ENCODE results near the gene SLC16A11. TPM values are rescaled to one million over a fixed set of nuclear protein-coding genes. Genes with fewer than 3 reads are reported as not detected.
A peak's percentile ranks its signal among the peaks of the same experiment; 100 is the strongest.

Gene SLC16A11
- polyA plus RNA-seq, 4 donors: 0.41 to 0.67 (median 0.59) TPM

DNA sequence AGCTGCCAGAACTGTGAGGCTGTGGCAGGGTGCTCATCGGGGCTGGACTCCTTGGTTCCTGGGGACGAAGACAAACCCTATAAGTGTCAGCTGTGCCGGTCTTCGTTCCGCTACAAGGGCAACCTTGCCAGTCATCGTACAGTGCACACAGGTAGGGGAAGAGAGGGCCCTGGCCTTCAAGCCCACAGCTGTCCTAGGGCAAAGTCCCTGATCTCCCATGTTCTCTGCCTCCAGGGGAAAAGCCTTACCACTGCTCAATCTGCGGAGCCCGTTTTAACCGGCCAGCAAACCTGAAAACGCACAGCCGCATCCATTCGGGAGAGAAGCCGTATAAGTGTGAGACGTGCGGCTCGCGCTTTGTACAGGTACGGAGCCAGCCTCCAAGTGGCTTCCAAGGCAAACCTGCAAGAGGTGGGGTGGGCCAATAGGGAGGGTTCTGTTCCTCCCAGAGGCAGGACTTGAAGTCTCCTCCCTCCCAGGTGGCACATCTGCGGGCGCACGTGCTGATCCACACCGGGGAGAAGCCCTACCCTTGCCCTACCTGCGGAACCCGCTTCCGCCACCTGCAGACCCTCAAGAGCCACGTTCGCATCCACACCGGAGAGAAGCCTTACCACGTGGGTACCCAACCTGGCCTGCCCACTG, 17.3 kb downstream of the SLC16A11 start:
- DNase-seq (ENCODE audit: low read depth in 4 of 4, low spot score in 3 of 4): no peak

DNA sequence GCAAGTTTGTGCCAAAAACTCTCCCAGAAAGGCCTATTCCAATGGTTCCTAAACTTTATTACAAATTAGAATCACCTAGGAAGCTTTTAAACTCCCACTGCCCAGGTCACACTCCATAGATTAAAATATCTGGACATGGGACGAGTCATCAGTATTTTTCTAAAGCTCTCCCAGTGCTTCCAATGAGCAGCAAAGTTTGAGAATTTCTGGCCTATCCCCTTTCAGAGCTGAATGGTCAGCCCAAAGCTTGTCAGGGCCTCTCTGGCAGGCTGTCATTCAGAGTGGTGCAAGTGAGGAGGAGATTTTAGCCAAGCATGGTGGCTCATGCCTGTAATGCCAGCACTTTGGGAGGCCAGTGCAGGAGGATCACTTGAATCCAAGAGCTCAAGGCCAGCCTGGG, 18.6 kb downstream of the SLC16A11 start:
- DNase-seq (ENCODE audit: low read depth in 4 of 4, low spot score in 3 of 4): no peak

DNA sequence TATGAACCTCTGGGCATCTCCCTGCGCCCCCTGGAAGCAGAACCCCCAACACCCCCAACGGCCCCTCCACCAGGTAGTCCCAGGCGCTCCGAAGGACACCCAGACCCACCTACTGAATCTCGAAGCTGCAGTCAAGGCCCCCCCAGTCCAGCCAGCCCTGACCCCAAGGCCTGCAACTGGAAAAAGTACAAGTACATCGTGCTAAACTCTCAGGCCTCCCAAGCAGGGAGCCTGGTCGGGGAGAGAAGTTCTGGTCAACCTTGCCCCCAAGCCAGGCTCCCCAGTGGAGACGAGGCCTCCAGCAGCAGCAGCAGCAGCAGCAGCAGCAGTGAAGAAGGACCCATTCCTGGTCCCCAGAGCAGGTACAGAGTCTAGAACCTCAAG, 19.5 kb downstream of the SLC16A11 start:
- no peak for DNase-seq (ENCODE audit: low read depth in 4 of 4, low spot score in 3 of 4)

GRCh38 chr17:7023576-7024401, 20.1 kb downstream of the SLC16A11 start:
- no peak for DNase-seq (ENCODE audit: low read depth in 4 of 4, low spot score in 3 of 4)

GRCh38 chr17:7022781-7023571, 20.9 kb downstream of the SLC16A11 start, which contains the start of gene BCL6B:
Gene BCL6B, plus strand, starts transcription at chr17:7023050. Its CDS starts 622 bp downstream, at chr17:7023672.
- DNase-seq (ENCODE audit: low read depth in 4 of 4, low spot score in 3 of 4): no peak

- DNase-seq (ENCODE audit: low read depth in 4 of 4, low spot score in 3 of 4): no peak
Measured at GRCh38 chr17:7021993-7022778, 21.7 kb downstream of the SLC16A11 start.

DNA sequence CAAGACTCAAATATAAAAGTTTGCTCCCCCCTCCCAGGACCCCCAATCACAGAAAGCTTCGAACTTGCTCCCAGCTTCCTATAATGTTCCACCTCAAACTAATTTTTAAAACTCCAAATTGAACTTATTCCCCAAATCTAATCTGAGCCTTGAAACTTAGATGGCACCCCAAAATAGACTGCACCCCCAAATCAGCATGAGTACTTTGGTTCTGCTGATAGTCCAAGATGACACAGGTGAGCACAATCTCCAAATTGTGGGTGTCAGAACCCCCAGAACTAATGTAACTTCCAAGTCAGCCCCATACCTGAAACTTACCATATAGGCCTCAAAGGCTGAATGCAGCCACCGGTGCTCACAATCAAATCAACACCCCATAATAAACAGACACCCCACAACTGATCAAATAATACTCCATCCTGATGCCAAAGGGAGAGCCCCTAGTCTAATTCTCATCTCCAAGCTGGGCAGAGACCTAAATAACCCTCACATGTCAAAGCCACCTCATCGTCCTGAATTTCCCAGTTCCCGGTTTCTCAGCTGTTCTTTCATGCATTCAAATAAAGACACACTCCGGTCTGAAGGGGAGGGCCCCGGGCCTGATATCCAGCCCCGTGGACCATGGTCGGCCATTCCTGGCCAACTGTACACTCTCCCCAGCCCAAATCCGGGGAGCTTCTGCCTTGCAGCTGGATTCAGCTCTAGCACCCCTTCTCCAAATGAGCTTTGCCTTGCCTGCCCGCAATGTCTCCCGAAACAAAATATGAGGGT, 22.8 kb downstream of the SLC16A11 start:
- no peak for DNase-seq (ENCODE audit: low read depth in 4 of 4, low spot score in 3 of 4)

DNA sequence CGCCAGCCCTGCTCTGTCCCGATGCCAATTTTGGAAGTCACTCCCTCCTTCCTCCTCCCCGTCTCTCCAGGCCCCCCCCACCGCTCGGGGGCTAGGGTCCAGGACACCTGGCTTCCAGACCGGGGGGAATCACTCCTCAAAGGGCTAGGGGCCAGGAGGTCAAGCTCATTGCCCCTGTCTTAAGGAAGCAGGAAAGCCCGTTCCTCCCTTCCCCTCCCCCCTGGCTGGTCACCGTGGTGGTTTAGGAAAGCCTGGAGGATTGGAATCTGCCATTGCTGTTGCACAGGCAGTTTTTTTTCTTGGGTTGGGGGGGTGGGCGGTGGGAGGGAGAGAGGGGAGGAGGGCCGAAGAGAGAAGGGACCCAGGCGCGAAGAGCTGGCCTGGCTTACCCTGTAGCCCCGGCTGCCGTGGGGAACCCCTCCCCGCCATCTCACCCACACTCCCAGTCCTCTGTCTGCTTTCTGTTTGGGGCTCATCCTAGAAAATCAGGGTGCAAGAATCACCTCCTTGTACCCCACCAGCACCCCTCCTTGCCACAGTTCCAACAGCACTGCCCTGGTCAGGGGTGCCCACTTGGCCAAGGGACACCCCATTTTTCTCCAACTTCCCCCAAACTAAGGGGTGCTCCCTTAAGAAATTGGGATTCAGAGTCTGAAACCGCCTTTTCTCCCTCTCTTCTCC, 23.9 kb downstream of the SLC16A11 start:
- DNase-seq (ENCODE audit: low read depth in 4 of 4, low spot score in 3 of 4): no peak

DNA sequence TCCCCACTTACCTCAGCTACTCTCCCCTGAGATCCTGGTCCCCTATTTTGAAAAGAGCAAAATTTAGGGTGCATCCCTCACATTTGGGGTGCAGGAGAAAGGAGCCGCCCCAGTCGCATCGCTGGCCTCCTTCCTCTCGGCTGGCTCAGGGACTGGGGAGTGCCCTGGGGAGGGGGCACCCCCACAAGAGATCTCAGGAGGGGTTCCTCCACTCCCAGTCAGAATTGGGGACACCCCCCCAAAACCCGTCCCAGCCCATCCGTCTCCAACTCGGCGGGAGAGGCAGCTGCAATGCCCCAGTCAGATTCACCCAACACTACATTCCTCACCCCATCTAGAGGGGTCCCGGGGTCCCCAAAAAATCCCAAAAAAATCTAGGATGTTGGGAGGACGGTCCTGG, 24.5 kb downstream of the SLC16A11 start:
- no peak for DNase-seq (ENCODE audit: low read depth in 4 of 4, low spot score in 3 of 4)

DNA sequence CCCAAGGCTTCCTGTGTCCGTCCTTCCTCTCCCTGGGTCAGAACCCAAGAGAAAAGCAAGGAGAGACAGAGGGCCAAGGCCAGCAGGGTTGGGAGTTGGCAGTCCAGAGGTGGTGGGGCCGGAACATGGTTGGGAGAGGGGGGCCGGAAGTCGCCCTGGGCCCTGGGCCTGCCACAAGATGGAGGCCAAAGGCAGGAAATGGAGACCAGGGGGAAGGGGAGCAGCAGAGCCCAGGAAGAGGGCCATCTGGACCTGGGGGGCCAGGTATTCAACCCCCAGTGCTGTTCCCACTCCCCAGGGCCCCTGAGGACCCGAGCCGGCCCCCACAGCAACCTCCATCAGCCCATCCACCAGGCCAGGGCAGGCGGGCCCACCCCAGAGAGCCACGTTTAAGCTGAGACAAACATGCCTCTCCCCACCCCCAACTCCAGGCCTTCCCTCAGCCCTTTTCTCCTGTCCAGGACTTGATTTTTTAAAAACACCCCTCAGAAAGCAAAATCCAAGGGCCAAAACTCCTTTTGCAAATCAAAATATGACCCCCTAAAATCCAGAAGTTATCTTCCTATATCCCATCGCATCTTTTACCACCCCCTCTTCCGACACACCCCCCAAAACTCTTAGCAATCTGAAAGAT, 25.4 kb downstream of the SLC16A11 start:
- no peak for DNase-seq (ENCODE audit: low read depth in 4 of 4, low spot score in 3 of 4)

DNA sequence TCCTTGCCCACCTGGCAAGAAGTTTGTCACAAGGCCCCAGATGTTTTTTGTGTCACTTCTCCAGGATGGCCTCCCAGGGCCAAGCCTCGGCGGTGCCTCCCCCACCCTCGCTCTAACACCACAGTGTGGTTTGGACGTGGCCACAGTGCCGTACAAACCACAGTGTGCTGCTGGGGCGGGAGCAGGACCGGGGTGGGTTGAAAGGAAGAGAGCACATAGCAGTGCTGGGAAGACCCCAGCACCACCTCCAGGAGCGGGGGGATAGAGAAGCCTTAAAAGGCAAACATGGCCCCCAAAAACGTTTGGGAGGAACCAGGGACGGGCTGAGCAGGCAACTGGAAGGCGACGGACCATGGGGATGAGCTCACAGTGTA, 26.1 kb downstream of the SLC16A11 start:
- DNase-seq (ENCODE audit: low read depth in 4 of 4, low spot score in 3 of 4): no peak

- DNase-seq (ENCODE audit: low read depth in 4 of 4, low spot score in 3 of 4): no peak
Measured at GRCh38 chr17:7016886-7017826, 26.7 kb downstream of the SLC16A11 start.

DNA sequence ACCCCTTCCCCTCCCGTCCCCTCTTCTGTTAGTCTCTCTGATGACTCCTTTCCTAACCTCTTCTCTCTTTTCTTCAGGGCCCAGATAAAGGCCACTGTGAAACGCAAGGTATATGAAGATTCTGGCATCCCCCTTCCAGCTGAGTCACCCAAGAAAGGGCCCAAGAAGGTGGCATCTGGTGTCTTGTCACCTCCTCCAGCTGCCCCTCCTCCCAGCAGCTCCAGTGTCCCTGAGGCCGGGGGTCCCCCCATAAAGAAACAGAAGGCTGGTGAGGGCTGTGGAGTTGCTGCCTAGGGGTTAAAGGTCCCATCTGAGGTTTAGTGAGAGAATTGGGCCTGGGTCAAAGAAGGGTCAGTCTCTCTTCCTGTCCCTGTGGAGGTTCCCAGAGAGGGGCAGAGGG, 27.5 kb downstream of the SLC16A11 start:
- no peak for DNase-seq (ENCODE audit: low read depth in 4 of 4, low spot score in 3 of 4)

- no peak for DNase-seq (ENCODE audit: low read depth in 4 of 4, low spot score in 3 of 4)
Measured at GRCh38 chr17:7014995-7015958, 28.6 kb downstream of the SLC16A11 start.

GRCh38 chr17:7014261-7014994, 29.5 kb downstream of the SLC16A11 start:
- peak; percentile 87 to 89 (median 88) for DNase-seq (ENCODE audit: low read depth in 4 of 4, low spot score in 3 of 4)

GRCh38 chr17:7011942-7012254, 32.0 kb downstream of the SLC16A11 start:
- no peak for DNase-seq (ENCODE audit: low read depth in 4 of 4, low spot score in 3 of 4)
